HG02870 (cell line): ENCODE measurements around the gene C1orf174.

Experiments
- ATAC-seq: cut with Tn5 transposase; IDR thresholded peaks from one replicate; pipeline ENCODE4 v1.9.1; 2021; ENCODE audit warnings: mild to moderate bottlenecking, moderate library complexity; ENCODE audit not compliant: unreplicated experiment

C1orf174 gene

GRCh38 chr1:3876716-3877115, 23.4 kb downstream of the C1orf174 start:
- ATAC-seq = no peak

- ATAC-seq = no peak
These were observed 25.3 kb downstream of the C1orf174 start for GRCh38 chr1:3874736-3875135.

GRCh38 chr1:3872546-3872945, 27.5 kb downstream of the C1orf174 start:
- ATAC-seq = no peak

GRCh38 chr1:3871451-3871805, 28.6 kb downstream of the C1orf174 start:
- no peak for ATAC-seq

GRCh38 chr1:3869751-3870301, 30.2 kb downstream of the C1orf174 start:
- ATAC-seq = no peak

DNA sequence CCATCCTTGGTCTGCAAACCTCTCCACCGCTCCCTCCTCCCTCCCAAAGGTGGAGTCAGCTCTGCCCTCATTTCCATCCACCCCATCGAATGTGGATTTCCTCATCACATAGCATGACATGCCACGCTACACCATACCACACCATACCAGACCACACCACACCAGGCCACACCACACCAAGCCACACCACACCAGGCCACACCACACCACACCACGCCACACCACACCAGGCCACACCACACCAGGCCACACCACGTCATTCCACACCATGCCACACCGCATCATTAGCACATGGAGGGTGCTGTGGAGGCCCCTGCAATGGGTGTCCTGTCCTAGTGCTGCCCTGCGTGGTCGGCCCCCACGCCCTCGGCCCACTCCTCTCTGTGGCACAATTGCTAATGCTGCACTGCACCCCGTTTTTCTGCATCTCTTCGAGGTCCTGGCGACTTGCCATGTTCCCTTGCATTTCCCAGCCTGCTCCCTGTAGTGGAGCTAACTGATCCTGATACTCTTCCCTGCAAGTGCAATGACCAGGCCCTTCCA, 31.5 kb downstream of the C1orf174 start:
- no peak for ATAC-seq

GRCh38 chr1:3865606-3866160, 34.4 kb downstream of the C1orf174 start:
- ATAC-seq = no peak

DNA sequence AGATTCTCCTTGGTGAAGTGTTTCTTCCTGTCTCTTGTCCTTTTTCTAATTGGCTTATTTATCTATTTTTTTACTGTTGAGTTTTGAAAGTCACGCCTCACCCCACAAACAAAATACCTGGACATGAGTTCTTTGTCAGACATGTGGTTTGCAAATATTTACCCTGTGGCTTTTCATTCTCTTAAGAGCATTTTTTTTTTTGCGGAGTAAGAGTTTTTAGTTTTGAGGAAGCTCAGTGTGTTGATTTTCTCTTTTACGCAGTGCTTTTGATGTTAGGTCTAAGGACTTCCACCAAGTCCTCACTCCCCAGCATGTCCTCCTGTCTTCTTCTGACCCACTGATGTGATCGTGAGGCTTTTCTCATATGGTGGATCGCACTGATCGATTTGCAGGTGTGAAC, 35.2 kb downstream of the C1orf174 start:
- ATAC-seq = no peak

DNA sequence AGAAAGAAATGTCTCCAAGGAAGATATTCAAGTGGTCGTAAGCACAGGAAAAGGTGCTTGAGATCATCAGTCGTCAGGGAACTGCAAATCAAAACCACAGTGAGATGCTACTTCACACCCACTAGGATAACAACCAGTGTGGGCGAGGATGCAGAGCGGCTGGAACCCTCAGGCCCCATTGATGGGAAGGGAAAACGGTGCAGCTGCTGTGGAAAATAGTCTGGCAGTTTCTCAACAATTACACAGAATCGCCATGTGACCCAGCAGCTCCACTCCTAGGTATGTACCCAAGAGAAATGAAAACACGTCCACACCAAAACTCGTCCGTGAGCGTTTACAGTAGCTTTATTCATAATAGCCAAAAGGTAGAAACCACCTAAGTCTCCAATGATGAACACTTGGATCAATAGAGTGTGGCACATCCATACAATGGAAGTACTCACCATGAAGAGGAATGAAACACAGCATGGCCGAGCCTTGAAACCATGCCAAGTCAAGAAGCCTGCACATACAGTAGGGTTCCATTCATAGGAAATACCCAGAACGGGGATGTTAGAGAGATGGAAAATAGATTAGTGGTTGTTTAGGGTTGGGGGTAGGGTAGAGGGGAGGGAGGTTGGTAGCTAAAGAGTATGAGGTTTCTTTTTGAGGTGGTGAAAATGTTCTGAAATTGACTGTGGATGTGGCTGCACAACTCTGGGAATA, 36.7 kb downstream of the C1orf174 start:
- no peak for ATAC-seq

DNA sequence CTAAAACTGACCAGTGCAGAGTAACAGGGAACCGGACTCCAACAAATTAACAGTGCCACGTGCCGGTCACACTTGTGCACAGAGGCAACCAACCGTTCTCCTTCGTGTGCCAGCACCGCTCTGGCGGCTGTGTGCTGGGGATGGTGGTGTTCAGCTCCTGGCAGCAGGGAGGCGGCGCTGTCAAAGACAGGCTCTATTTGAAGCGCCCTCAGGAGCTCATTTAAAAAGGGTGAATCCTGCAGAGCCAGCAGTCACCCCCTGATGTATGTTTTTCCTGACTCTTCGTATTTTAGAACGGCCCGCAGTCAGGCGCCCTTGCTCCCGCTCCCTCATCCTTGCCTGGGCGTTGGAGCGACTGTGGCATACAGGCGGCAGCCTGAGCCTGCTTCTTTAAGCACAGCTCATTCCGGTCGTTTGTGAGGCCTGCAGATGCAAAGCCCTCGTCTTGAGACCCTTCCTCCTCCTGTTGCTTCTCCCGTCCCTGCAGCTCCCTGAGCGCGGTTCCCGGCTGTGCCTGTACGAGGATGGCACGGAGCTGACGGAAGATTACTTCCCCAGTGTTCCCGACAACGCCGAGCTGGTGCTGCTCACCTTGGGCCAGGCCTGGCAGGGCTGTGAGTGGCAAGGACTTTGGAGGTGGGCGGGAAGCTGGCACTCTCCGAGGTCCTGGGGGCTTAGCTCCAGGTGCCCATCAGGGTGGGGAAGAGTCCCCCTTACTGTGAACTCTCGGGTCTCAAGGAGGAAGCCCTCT, 41.7 kb downstream of the C1orf174 start:
- ATAC-seq = no peak

GRCh38 chr1:3857791-3858129, 42.3 kb downstream of the C1orf174 start:
- no peak for ATAC-seq

DNA sequence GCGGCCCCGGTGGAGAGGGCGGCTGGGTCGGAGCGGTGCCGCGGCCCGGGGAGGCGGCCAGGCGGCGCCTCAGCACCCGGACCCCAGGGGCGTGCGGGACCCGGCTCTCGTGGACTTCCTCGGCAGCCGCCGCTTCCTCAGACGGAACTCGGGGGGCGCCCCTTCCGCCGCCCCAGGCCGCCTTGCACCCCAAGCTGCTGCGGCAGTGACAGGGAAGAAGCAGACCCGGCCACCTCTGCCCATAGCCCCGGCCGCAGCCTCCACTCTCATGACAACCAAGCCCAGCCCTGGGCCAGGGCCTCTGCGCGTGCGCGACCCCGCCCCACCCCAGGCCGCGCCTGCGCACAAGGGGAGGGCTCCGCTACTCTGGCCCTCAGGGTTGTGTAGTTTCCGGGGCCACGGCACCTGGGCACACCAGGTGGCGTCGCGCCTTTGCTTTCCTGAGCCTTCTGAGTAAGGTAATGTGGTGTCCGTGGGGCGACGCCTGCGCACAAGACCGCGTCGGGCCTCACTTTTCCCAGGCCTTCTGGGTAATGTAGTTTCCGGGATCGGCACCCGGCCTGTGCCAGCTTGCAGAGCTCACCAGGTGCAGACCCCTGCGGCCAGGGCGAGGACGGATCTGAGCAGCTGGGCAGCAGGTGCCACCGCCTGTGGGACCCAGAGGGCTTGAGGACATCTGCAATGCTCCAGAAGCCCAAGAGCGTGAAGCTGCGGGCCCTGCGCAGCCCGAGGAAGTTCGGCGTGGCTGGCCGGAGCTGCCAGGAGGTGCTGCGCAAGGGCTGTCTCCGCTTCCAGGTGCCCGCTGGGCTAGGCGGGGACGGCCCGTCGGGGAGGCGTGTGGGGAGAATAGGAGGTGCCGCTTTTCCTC, 42.9 kb downstream of the C1orf174 start, which contains the start of the genes CEP104 and DFFB:
TSS of gene CEP104 (minus strand) at position 289 of the 868 bp plus-strand sequence. CDS start 4,804 bp downstream, outside the sequence.
TSS of gene DFFB (plus strand) at position 554 of the 868 bp plus-strand sequence. CDS start at position 682, 128 bp downstream.
- peak; percentile 95 for ATAC-seq

GRCh38 chr1:3852711-3853485, 47.2 kb downstream of the C1orf174 start:
- ATAC-seq = no peak

DNA sequence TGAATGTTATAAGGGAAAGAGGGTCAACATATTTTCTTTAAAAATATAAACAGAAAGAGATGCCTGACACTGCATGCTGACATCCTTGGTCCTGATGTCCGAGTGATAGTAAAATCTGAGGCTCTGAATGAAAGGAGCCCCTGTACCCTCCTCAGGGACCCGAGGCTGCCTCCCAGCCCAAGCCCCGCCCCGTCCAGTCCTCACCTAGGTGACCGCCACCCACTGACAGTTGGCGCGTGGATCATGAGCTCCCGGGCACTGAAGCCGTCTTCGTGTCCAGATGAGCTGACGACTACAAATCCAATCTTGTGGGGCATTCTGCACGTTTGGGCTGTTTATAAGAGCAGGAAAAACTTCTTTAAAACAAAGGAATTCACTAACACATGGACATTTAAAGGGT, 48.0 kb downstream of the C1orf174 start:
- ATAC-seq = no peak

GRCh38 chr1:3851292-3851691, 48.8 kb downstream of the C1orf174 start:
- ATAC-seq = no peak

DNA sequence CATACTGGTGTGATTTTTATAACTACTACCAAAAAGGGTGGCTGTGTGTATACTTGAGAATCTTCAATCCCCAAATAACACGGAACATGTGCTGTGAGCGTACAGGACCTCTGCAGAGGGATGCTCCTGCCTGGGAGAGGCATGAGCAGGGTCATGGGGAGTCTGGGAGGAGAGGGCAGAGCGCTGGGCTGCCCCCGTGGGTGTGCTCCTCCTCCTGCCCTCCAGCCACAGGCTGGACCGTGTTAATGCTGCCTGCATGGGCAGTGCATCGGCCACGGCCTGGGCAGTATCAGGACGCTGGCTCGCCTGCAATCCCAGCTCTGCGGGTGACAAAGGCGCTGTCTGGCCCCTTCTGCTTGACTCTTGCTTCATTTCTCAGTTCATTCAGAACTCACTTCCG, 49.2 kb downstream of the C1orf174 start:
- no peak for ATAC-seq

DNA sequence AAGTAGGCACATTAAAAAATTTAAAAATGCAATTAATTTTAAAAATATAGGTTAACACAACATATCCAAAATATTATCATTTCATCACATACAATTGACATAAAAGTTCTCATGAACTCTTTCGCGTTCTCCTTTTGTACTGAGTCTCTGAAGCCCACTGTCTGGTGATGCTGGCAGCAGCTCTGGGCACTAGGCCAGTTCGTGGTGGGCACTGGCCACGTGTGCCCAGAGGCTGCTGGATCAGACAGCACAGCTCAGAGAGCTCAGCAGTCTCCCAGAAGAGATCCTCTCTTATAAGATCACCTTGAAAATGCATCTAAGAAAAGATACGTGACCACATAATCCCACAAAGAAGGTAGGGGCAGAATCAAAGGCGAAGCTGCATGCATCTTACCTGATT, 53.0 kb downstream of the C1orf174 start:
- ATAC-seq = no peak

DNA sequence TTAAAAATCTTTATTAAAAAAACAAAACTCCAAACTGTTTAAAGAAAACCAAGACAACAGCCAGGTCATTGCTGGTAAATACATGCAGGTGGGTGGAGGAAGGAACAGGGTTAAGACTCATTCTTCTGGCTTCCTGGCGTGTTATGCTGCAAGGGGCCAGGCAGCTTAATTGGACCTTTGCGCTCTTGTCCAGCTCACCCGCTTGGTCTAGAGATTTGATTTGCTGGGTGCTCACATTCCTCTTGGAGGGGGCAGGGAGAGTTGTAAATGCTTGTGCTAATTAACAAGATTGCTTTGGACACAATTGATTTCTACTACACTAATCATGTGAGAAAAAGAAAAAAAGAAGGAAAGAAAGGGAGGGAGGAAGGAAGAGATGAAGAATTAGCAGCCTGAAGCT, 53.5 kb downstream of the C1orf174 start:
- ATAC-seq = no peak

GRCh38 chr1:3842912-3843311, 57.2 kb downstream of the C1orf174 start:
- no peak for ATAC-seq

DNA sequence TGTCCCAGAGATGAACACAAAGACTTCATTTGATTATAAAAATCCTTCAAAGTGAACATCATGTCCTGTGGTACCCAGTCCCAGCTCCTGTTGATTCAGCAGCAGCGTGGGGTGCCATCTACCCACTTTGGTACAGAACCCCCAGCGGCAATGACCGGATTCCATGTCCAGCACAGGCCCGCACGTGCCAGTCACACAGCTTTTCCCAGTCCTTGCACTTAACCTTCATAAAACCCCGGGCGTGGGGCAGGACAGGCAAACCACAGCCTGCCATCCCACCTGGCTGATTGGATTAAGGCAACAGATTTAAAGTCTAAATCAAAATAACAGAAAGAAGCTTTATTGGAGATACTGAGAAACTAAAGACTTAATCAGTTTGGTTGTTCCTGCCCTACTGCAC, 58.6 kb downstream of the C1orf174 start:
- ATAC-seq = no peak
